Gastroesophageal sphincter (tissue), 3 donors: ENCODE data around the gene SREBF2.

Experiments
- CTCF ChIP-seq, 4 experiments: fragments of 200-600 bp in 2 of 4; fragments of 450-650 bp in 2 of 4; sonication (generic) in 1 of 4; IDR thresholded peaks; one replicate each; pipeline ENCODE4 v1.5.1; 2017 to 2019; ENCODE audit warnings: antibody characterized with exemption in 4 of 4, mild to moderate bottlenecking in 2 of 4, moderate library complexity in 2 of 4
- EP300 ChIP-seq: sonication (generic); formaldehyde crosslinking; IDR thresholded peaks from one replicate; pipeline ENCODE4 v1.6.1; 2017; ENCODE audit warnings: antibody characterized with exemption, mild to moderate bottlenecking
- POLR2A ChIP-seq, 2 donors: fragments of 450-650 bp; IDR thresholded peaks; one replicate each; pipeline ENCODE4 v1.6.1; 2017; ENCODE audit warnings: antibody characterized with exemption in 2 of 2, mild to moderate bottlenecking in 2 of 2, moderate library complexity in 1 of 2
- POLR2AphosphoS5 ChIP-seq: sonication (generic); formaldehyde crosslinking; IDR thresholded peaks from one replicate; pipeline ENCODE4 v1.6.1; 2017; ENCODE audit warnings: antibody characterized with exemption

- TF ChIP-seq CTCF (IDR thresholded peaks at IDR 0.05) (no peak), POLR2A (IDR thresholded peaks at IDR 0.05) (no peak), EP300 (no peak), POLR2AphosphoS5 (no peak)
Measured at GRCh38 chr22:41936894-41937169, 103.9 kb downstream of the SREBF2 start.
